Measurements from ENCODE around the gene COX6A1. TPM values are rescaled to one million over a fixed set of nuclear protein-coding genes. Genes with fewer than 3 reads are reported as not detected.
A peak's percentile ranks its signal among the peaks of the same experiment; 100 is the strongest.

COX6A1 gene
- total and polyA plus RNA-seq, 2 experiments from 2014 or later, result 422 to 1,484 TPM

DNA sequence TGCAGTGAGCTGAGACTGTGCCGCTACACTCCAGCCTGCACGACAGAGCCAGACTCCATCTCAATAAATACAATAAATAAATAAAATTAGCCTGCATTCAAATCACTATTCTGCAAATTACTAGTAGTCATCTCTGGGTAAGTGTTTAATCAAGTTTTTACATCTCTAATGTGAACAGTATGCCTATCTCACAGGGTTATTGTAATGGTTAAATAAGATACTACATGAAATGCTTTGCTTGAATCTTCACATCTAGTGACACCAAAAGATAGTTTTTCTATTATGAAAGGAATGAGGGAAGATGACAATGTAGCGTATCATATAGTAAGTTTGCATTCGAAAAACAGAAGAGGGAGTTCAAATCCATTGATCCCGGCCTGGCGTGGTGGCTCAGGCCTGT, 29.5 kb downstream of the COX6A1 start (continued):
- no peak for TF ChIP-seq REST (IDR thresholded peaks at IDR 0.05; ENCODE audit: unreplicated experiment)
- no peak for TF ChIP-seq CREB1 (CRISPR knock-in tag; IDR thresholded peaks at IDR 0.05; ENCODE audit: low read depth)
- TF ChIP-seq CTCF (conservative IDR thresholded peaks at IDR 0.05; ENCODE audit: low read depth in 2 of 2), result no peak
- TF ChIP-seq ETS1 (IDR thresholded peaks at IDR 0.05), result no peak
- TF ChIP-seq ZNF114 (CRISPR knock-in tag; IDR thresholded peaks at IDR 0.05), result no peak
- no peak for TF ChIP-seq POLR2AphosphoS5 (IDR thresholded peaks at IDR 0.05; ENCODE audit: low read depth)

DNA sequence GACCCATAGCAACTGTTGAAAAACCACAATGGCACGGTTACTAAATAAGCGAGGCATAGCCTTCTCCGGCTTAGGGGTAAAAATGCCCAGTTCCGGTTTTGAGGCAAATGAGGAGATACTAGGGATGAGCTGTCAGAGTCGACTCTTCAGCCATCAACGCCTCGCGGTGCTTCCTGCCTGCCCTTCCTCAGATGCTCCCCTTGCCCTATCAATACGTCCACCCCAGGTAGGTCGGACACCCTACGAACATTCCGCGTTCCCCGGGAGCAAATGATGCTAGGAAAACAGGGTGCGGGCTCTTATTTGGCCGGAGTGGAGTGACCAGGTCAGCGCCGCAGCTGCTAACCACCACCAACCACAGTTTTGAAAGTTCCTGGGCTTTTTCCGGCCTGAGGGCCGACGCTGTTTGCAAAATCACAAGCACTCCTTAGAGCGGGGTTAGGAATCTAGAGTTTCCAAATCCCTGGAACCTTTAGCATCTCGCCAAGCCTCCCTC, 30.5 kb downstream of the COX6A1 start:
- no peak overlapping the region for H2AFZ ChIP-seq
- ATAC-seq (peak; percentile 8), DNase-seq (ENCODE audit: low spot score) (peak; percentile 76)
- peak overlapping the region; percentile 87 for H3K27ac ChIP-seq (ENCODE audit: low read depth)
- H3K9me3 Mint-ChIP-seq, result no peaks in the 10 kb centered on the region
- H3K36me3 ChIP-seq (ENCODE audit: insufficient read depth), result peaks cover 27% of the 10 kb centered on the region
- H3K27me3 Mint-ChIP-seq (ENCODE audit: insufficient read depth, low read depth, poor library complexity), result peaks cover 10% of the 10 kb centered on the region
- H3K4me1 ChIP-seq (ENCODE audit: insufficient read depth), result peaks cover 10% of the 10 kb centered on the region; the same call in 1 of the 2 replicates
- 0 out of 2 replicates have a peak, but pooled peaks cover 2% of the 10 kb centered on the region for H3K27me3 ChIP-seq (ENCODE audit: insufficient read depth)
- peak overlapping the region; percentile 88 for H3K4me2 ChIP-seq
- peaks cover 57% of the 10 kb centered on the region for H3K79me2 ChIP-seq (replicated peaks; ENCODE audit: insufficient read depth)
- peaks cover 21% of the 10 kb centered on the region for H3K4me1 Mint-ChIP-seq
- H3K4me3 ChIP-seq, result peak overlapping the region; percentile 77
- peaks cover 50% of the 10 kb centered on the region for H3K36me3 Mint-ChIP-seq (ENCODE audit: low read depth)
- no peaks in the 10 kb centered on the region for H3K9me2 ChIP-seq (ENCODE audit: insufficient read depth)
- peak overlapping the region; percentile 96 for H3K4me3 Mint-ChIP-seq
- H3K27ac Mint-ChIP-seq, result peak overlapping the region; percentile 86
- peaks cover 40% of the 10 kb centered on the region for H3F3A ChIP-seq (replicated peaks; ENCODE audit: low read depth)
- peaks cover 40% of the 10 kb centered on the region for H4K20me1 ChIP-seq (replicated peaks; ENCODE audit: insufficient read depth)
- TF ChIP-seq CTCF (conservative IDR thresholded peaks at IDR 0.05; ENCODE audit: low read depth in 2 of 2), result no peak
- no peak for TF ChIP-seq NANOG (IDR thresholded peaks at IDR 0.05; ENCODE audit: borderline replicate concordance)
- no peak for TF ChIP-seq CREB1 (CRISPR knock-in tag; IDR thresholded peaks at IDR 0.05; ENCODE audit: low read depth)
- no peak for TF ChIP-seq ETS1 (IDR thresholded peaks at IDR 0.05)
